Panc1 (cell line): ENCODE measurements around the gene SBF2.
"Not testable (repeated sequence)": the region's sequence is repeated elsewhere in the genome, so short reads cannot be mapped to it uniquely, and the experiment has no call there.

Experiments used
- POLR2AphosphoS5 ChIP-seq: IDR thresholded peaks from 2 replicates; pipeline ENCODE4 v1.6.1; 2012; ENCODE audit warnings: mild to moderate bottlenecking, low read depth, low read length, moderate library complexity
- SIN3A ChIP-seq: IDR thresholded peaks from 2 replicates; pipeline ENCODE4 v1.6.1; 2012; ENCODE audit warnings: low read depth, mild to moderate bottlenecking, low read length, moderate library complexity, borderline replicate concordance; ENCODE audit not compliant: insufficient read depth
- TCF7L2 ChIP-seq: IDR thresholded peaks from 2 replicates; pipeline ENCODE4 v1.6.1; 2011; ENCODE audit warnings: mild to moderate bottlenecking, low read depth, low read length, inconsistent platforms
- TF ChIP-seq, protein P1 (sequence below): fragments of 450-650 bp; IDR thresholded peaks from 2 replicates; pipeline ENCODE4 v1.5.1; 2017; ENCODE audit warnings: mild to moderate bottlenecking
- TF ChIP-seq, protein P2 (sequence below), 2 experiments: IDR thresholded peaks; 2 replicates each; pipeline ENCODE4 v1.6.1; 2011 to 2012; ENCODE audit warnings: low read depth in 2 of 2, control low read depth in 1 of 2, low read length in 1 of 2, mild to moderate bottlenecking in 1 of 2, moderate library complexity in 1 of 2; ENCODE audit not compliant: insufficient read depth in 1 of 2

DNA sequence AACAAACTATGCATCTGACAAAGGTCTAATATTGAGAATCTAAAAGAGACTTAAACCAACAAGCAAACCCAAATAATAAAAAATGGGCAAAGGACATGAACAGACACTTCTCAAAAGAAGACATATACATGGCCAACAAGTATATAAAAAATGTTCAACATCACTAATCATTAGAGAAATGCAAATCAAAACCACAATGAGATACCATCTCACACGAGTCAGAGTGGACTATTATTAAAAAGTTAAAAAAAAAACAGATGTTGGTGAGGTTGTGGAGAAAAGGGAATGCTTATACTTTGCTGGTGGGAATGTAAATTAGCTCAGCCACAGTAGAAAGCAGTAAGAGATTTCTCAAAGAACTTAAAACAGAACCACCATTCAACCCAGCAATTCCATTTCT is 348.3 kb downstream of the SBF2 start:
- TF ChIP-seq, protein P1, sequence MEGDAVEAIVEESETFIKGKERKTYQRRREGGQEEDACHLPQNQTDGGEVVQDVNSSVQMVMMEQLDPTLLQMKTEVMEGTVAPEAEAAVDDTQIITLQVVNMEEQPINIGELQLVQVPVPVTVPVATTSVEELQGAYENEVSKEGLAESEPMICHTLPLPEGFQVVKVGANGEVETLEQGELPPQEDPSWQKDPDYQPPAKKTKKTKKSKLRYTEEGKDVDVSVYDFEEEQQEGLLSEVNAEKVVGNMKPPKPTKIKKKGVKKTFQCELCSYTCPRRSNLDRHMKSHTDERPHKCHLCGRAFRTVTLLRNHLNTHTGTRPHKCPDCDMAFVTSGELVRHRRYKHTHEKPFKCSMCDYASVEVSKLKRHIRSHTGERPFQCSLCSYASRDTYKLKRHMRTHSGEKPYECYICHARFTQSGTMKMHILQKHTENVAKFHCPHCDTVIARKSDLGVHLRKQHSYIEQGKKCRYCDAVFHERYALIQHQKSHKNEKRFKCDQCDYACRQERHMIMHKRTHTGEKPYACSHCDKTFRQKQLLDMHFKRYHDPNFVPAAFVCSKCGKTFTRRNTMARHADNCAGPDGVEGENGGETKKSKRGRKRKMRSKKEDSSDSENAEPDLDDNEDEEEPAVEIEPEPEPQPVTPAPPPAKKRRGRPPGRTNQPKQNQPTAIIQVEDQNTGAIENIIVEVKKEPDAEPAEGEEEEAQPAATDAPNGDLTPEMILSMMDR: not testable (repeated sequence)
- not testable (repeated sequence) for TF ChIP-seq POLR2AphosphoS5, SIN3A, TCF7L2
- TF ChIP-seq, protein P2, sequence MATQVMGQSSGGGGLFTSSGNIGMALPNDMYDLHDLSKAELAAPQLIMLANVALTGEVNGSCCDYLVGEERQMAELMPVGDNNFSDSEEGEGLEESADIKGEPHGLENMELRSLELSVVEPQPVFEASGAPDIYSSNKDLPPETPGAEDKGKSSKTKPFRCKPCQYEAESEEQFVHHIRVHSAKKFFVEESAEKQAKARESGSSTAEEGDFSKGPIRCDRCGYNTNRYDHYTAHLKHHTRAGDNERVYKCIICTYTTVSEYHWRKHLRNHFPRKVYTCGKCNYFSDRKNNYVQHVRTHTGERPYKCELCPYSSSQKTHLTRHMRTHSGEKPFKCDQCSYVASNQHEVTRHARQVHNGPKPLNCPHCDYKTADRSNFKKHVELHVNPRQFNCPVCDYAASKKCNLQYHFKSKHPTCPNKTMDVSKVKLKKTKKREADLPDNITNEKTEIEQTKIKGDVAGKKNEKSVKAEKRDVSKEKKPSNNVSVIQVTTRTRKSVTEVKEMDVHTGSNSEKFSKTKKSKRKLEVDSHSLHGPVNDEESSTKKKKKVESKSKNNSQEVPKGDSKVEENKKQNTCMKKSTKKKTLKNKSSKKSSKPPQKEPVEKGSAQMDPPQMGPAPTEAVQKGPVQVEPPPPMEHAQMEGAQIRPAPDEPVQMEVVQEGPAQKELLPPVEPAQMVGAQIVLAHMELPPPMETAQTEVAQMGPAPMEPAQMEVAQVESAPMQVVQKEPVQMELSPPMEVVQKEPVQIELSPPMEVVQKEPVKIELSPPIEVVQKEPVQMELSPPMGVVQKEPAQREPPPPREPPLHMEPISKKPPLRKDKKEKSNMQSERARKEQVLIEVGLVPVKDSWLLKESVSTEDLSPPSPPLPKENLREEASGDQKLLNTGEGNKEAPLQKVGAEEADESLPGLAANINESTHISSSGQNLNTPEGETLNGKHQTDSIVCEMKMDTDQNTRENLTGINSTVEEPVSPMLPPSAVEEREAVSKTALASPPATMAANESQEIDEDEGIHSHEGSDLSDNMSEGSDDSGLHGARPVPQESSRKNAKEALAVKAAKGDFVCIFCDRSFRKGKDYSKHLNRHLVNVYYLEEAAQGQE (IDR thresholded peaks at IDR 0.05; ENCODE audit: insufficient read depth in 1 of 2, low read depth in 2 of 2, low read length in 1 of 2): not testable (repeated sequence)
